HG03558 (cell line): Measurements from ENCODE around the gene CCDC63.

Experiments
- ATAC-seq: cut with Tn5 transposase; IDR thresholded peaks from one replicate; pipeline ENCODE4 v1.9.1; 2021; ENCODE audit warnings: moderate number of reproducible peaks; ENCODE audit not compliant: unreplicated experiment; ENCODE audit errors: extremely low read depth

CCDC63 gene

DNA sequence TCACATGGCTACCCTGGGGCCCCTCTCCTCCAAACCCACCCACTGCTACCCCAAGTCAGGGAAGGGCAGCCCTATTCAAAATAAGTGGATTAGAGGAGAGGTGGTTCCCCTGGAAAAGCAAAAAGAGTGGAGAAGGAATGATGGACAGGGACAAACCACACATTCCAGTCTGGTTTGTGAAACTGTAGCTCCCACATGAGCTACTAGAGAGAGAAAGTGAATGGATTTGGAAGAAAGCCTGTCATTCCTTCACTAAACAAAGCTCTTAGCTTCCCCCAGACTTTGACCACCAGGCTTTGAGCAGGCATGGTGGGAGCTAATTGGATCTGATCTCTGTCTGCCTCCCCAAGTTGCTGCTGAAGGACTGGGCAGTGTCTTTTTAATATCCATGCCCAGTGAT is 28.0 kb downstream of the CCDC63 start:
- ATAC-seq = no peak

GRCh38 chr12:110880651-110881050 is 33.9 kb downstream of the CCDC63 start:
- ATAC-seq = no peak

DNA sequence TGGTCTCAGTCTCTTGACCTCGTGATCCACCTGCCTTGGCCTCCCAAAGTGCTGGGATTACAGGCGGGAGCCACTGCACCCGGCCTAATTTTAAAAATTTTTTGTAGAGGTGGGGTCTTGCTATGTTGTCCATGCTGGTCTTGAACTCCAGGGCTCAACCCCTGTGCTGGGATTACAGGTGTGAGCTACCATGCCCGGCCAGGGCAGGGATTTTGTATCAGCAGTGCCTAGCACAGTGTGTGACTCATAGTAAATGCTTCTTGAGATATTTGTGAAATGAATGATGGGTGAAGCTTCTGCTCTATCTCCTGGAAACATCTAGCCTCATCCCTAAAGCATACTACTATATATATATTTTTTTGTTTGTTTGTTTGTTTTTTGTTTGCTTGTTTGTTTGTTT is 36.5 kb downstream of the CCDC63 start:
- no peak for ATAC-seq

- ATAC-seq = no peak
Observed at GRCh38 chr12:110885152-110885840, 38.5 kb downstream of the CCDC63 start.

DNA sequence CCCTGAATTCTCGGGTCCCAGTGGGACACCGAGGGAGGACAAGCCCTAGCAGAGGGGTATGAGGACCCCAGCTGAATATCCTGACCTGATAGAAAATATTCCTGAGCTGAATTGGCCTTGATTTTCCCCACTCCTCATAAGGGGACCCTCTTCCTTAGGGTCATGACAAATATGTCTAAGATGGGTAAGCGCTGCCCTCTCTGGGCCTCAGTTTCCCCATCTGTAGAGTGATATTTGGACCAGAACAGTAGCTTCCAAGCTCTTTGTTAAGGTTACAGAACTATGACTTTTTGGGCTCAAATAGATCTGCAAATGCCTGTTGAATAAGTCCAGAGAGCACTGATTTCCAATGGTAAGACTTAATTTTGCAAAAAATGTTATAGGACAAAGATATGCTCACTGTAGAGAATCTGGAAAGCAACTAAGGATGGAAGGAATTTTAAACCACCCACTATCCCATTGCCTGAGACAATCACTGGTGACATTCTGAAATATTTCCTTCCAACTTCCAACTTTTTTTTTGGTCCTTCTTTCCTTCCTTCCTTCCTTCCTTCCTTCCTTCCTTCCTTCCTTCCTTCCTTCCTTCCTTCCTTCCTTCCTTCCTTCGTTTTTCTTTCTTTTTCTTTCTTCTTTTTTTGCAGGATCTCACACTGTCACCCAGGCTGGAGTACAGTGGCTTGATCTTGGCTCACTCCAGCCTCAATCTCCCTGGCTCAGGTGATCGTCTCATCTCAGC is 41.6 kb downstream of the CCDC63 start:
- ATAC-seq = no peak

DNA sequence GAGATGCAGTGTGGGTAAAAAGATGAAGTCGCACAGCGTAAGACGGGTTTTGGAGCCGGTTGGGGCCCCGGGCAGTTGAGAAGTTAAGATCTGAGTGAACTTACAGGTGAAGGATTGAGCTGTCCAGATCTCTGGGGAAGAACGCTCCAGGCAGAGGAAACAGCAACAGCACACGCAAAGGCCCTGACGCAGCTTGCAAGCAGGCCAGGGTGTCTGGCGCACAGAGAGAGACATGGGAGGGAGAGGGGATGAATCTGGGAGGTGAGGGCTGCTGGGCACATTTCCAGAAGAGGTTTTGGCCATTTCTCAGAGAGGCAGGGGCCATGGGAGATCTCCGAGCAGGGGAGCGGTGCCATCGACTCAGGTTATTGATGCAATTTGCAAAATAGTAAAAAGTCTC is 42.6 kb downstream of the CCDC63 start:
- ATAC-seq = no peak

- no peak for ATAC-seq
Observed at GRCh38 chr12:110893956-110894355, 47.2 kb downstream of the CCDC63 start.

GRCh38 chr12:110896559-110896958 is 49.8 kb downstream of the CCDC63 start:
- no peak for ATAC-seq

DNA sequence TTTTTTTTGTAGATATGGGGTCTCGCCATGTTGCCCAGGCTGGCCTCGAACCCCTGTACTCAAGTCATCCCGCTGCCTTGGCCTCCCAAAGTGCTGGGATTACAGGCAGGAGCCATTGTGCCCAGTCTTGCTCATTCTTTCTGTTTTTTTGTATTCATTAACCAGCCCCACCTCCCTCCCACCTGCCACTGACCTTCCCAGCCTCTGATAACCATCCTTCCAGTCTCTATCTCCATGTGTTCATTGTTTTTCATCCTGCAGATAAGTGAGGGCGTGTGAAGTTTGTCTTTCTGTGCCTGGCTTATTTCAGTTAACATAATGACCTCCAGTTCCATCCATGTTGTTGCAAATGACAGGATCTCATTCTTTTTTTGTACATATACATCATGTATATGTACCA is 54.6 kb downstream of the CCDC63 start:
- ATAC-seq = no peak

GRCh38 chr12:110903511-110903910 is 56.7 kb downstream of the CCDC63 start:
- no peak for ATAC-seq

- ATAC-seq = no peak
Observed at GRCh38 chr12:110906083-110906482, 59.3 kb downstream of the CCDC63 start.

GRCh38 chr12:110906516-110906915 is 59.7 kb downstream of the CCDC63 start:
- no peak for ATAC-seq

DNA sequence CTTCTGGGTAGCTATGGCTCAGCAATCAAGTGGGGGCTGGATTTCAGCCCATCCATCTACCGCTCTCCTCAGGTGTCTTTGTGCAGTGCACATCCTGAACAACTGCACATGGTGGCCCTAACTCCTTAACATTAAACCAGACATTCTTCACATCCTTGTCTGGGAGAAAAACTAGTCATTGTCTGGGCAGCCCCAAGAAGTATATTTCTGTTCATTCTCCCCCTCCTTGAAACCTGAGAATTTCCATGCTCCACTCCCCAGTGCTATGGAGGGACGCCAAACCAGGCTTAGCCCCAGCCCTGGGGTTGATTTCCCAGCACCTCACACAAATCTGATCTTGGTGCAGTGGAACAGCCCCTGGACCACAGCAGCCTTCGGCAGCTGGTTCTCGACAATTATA is 60.2 kb downstream of the CCDC63 start:
- no peak for ATAC-seq

- ATAC-seq = no peak
Observed at GRCh38 chr12:110907583-110907982, 60.8 kb downstream of the CCDC63 start.

- no peak for ATAC-seq
Observed at GRCh38 chr12:110908377-110909152, 61.8 kb downstream of the CCDC63 start.

GRCh38 chr12:110912263-110912662 is 65.5 kb downstream of the CCDC63 start:
- no peak for ATAC-seq

DNA sequence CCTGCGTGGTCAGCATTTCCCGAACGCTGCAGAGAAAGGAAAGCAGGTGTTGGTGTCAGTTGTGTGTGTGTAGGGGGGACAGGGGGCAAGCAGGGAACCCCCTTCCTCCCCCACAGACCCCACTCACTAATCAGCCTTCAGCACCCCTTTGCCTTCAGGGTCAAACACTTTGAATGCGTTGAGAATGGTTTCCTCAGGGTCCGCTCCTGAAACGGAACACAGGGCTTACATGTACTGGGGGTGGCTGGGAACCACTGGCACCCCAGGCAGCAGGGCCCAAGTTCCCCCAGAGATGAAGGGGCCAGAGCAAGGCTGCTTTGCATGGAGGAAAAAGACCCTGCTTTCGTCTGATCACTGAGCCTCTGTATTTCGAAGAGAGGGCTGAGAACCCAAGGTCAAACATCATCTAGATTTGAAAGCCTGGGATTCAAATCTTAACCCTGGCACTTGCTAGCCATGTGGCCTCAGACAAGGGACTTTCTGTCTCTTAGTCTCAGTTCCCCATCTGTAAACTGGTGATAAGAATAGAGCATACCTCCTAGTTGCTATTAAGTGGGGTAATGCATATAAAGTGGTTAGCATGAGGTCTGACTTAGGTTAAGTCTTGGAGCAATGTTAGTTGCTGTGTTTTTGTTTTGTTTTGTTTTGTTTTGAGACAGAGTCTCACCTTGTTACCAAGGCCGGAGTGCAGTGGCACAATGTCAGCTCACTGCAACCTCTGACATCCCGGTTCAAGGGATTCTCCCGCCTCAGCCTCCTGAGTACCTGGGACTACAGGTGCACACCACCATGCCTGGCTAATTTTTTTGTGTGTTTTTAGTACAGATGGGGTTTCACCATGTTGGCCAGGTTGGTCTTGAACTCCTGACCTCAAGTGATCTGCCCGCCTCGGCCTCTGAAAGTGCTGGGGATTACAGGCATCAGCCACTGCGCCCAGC is 66.6 kb downstream of the CCDC63 start:
- peak; percentile 95 for ATAC-seq

DNA sequence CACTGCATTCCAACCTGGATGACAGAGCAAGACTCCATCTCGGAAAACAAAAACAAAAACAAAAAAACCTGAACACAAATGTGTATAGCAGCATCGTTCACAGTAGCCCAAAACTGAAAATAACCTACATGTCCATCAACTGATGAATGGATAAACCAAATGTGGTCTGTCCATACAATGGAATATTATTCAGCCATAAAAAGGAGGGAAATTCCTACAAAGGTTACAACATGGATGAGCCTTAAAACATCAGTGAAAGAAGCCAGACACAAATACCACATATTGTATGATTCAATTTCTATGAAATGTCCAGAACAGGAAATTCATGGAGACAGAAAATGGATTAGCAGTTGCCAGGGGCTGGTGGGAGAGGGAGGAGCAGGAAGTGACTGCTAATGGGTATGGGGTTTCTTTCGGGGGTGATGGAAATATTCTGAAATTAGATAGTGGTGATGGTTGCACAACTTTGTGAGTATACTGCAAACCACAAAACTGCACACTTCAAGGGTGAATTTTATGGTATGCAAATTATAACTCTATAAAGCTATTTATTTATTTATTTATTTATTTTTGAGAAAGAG is 69.6 kb downstream of the CCDC63 start:
- no peak for ATAC-seq

DNA sequence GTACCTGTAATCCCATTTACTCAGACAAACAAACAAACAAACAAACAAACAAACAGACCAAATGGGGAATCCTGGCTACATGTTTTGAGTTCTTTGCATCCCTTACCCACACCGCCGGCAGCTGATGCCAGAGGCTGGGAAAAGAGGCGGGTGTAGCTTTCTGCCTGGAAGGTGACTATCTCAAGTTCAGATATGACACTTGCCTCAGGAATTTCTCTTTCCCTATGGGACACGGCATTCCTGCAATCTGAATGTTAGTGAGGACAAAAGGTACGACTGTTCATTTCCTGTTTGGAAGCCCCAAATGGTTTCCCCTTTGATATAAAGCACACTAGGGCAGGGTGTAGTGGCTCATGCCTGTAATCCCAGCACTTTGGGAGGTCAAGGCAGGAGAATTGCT is 70.7 kb downstream of the CCDC63 start:
- no peak for ATAC-seq

- ATAC-seq = no peak
Observed at GRCh38 chr12:110917961-110918360, 71.2 kb downstream of the CCDC63 start.
